Measurements from ENCODE around the gene SERPINE1.

DNA sequence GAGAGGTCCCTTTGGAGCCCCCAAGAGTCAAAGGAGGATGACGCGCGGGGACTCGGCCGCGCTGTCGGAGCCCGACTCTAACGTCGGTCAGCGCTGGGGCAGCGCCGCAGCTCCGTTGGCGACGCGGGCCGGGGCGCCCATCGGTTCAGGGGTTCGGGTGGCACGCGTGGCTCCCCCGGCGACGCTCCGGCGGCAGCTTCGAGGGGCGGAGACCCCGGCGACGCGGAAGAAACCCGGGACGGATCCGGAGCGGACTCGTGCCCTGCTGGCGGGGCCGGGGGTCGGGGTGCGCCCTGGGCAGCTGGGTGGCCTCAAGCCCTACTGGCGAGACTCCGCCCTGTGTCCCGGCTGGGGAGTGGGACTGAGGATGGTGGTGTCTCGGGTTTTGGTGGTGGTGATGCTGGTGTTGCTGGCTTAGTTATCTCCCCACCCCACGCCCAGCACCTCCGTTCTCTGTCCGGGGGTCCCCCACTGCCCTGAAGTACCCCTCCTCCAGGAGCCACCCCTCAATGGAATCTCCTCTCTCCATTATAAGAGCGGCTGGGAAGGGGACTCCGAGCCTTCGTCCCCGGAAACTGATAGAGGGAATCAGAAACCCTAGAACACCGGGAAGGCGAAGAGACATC, 53.3 kb downstream of the SERPINE1 start, which contains the start of gene NAT16:
- no peak for TF ChIP-seq CEBPB (IDR thresholded peaks at IDR 0.05)
- no peak for TF ChIP-seq EGR1 (IDR thresholded peaks at IDR 0.05)
- TF ChIP-seq TAF1 (IDR thresholded peaks at IDR 0.05; ENCODE audit: low read depth), result no peak
- no peak for TF ChIP-seq RAD21 (IDR thresholded peaks at IDR 0.05; ENCODE audit: low read depth)
- TF ChIP-seq, protein P1, sequence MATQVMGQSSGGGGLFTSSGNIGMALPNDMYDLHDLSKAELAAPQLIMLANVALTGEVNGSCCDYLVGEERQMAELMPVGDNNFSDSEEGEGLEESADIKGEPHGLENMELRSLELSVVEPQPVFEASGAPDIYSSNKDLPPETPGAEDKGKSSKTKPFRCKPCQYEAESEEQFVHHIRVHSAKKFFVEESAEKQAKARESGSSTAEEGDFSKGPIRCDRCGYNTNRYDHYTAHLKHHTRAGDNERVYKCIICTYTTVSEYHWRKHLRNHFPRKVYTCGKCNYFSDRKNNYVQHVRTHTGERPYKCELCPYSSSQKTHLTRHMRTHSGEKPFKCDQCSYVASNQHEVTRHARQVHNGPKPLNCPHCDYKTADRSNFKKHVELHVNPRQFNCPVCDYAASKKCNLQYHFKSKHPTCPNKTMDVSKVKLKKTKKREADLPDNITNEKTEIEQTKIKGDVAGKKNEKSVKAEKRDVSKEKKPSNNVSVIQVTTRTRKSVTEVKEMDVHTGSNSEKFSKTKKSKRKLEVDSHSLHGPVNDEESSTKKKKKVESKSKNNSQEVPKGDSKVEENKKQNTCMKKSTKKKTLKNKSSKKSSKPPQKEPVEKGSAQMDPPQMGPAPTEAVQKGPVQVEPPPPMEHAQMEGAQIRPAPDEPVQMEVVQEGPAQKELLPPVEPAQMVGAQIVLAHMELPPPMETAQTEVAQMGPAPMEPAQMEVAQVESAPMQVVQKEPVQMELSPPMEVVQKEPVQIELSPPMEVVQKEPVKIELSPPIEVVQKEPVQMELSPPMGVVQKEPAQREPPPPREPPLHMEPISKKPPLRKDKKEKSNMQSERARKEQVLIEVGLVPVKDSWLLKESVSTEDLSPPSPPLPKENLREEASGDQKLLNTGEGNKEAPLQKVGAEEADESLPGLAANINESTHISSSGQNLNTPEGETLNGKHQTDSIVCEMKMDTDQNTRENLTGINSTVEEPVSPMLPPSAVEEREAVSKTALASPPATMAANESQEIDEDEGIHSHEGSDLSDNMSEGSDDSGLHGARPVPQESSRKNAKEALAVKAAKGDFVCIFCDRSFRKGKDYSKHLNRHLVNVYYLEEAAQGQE (IDR thresholded peaks at IDR 0.05; ENCODE audit: low read depth), result no peak
- TF ChIP-seq EP300 (IDR thresholded peaks at IDR 0.05; ENCODE audit: borderline replicate concordance), result no peak
- TF ChIP-seq, protein P2, sequence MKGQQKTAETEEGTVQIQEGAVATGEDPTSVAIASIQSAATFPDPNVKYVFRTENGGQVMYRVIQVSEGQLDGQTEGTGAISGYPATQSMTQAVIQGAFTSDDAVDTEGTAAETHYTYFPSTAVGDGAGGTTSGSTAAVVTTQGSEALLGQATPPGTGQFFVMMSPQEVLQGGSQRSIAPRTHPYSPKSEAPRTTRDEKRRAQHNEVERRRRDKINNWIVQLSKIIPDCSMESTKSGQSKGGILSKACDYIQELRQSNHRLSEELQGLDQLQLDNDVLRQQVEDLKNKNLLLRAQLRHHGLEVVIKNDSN (IDR thresholded peaks at IDR 0.05), result no peak
- TF ChIP-seq TEAD4 (IDR thresholded peaks at IDR 0.05), result no peak
- TF ChIP-seq CREB1 (IDR thresholded peaks at IDR 0.05; ENCODE audit: low read depth), result no peak
- TF ChIP-seq, protein P3, sequence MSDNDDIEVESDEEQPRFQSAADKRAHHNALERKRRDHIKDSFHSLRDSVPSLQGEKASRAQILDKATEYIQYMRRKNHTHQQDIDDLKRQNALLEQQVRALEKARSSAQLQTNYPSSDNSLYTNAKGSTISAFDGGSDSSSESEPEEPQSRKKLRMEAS (IDR thresholded peaks at IDR 0.05), result no peak
